Duodenal mucosa (tissue), 2 donors: ENCODE results near the gene ACP1.

Experiments
- H3K27ac ChIP-seq: one replicate; pipeline ENCODE4 v1.7.0; 2013; ENCODE audit warnings: low read depth, low read length
- H3K27me3 ChIP-seq, 2 donors: one replicate each; pipeline ENCODE4 v1.7.0; 2013; ENCODE audit warnings: low read length in 2 of 2, control low read depth in 1 of 2; ENCODE audit not compliant: insufficient read depth in 2 of 2, control insufficient read depth in 1 of 2
- H3K36me3 ChIP-seq, 2 donors: one replicate each; pipeline ENCODE4 v1.7.0; 2013; ENCODE audit warnings: low read length in 2 of 2, control low read depth in 1 of 2; ENCODE audit not compliant: insufficient read depth in 2 of 2, control insufficient read depth in 1 of 2
- H3K4me1 ChIP-seq, 2 donors: one replicate each; pipeline ENCODE4 v1.7.0; 2013; ENCODE audit warnings: low read length in 2 of 2, control low read depth in 1 of 2; ENCODE audit not compliant: insufficient read depth in 2 of 2, control insufficient read depth in 1 of 2
- H3K4me3 ChIP-seq, 2 donors: one replicate each; pipeline ENCODE4 v1.7.0; 2013; ENCODE audit warnings: low read length in 2 of 2, low read depth in 1 of 2
- H3K9ac ChIP-seq, 2 donors: one replicate each; pipeline ENCODE4 v1.7.0; 2013; ENCODE audit warnings: low read length in 2 of 2, low read depth in 1 of 2
- H3K9me3 ChIP-seq, 2 donors: one replicate each; pipeline ENCODE4 v1.7.0; 2013; ENCODE audit warnings: low read length in 2 of 2, control low read depth in 1 of 2; ENCODE audit not compliant: control insufficient read depth in 1 of 2

The ACP1 gene

GRCh38 chr2:279366-279765, 14.6 kb downstream of the ACP1 start:
- no peak overlapping the region for H3K27ac ChIP-seq
- H3K4me1 ChIP-seq: peaks cover 4 to 16% of the 10 kb centered on the region in 2 donors
- H3K9me3 ChIP-seq: no peaks in the 10 kb centered on the region
- no peak overlapping the region for H3K4me3 ChIP-seq
- peaks cover 33 to 74% of the 10 kb centered on the region in 2 donors for H3K36me3 ChIP-seq
- no peaks in the 10 kb centered on the region for H3K27me3 ChIP-seq
- H3K9ac ChIP-seq: no peak overlapping the region

DNA sequence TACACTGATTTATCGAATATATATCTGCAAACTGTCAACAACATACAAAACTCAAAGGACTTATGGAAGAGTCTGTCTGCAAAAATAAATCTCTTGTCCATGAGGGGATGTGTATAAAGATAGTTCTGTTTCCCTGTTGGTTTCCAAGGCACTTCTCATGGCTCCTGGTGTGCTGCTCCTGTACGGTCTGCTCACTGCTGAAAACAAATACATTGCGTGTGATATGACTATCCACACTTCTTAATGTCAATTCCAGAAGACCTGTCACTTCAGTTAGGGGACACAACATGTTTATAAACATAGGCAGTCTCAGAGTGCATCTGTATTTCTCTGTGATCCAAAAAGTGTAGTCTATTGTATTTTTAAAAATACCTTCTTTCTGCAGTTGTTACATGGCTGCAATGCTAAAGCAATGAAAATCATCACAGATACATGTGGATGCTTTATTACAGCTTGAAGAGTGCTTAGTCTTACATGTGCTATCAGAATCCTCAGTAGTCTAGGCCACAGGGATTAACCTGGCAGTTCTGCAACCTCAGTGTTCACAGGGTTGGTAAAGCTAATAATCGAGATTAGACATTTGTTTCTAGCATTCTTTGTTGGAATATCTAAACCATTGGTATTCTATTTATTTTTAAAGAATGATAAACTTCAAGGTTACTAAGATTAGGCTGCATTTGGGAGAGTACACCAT, 15.4 kb downstream of the ACP1 start:
- Histone ChIP-seq H3K4me3 (no peak overlapping the region), H3K27me3 (no peaks in the 10 kb centered on the region), H3K4me1 (peaks cover 9 to 20% of the 10 kb centered on the region in 2 donors), H3K36me3 (peaks cover 33 to 71% of the 10 kb centered on the region in 2 donors), H3K9ac (no peak overlapping the region), H3K9me3 (no peaks in the 10 kb centered on the region), H3K27ac (no peak overlapping the region)

GRCh38 chr2:280650-281110, 15.9 kb downstream of the ACP1 start:
- Histone ChIP-seq H3K27ac (no peak overlapping the region), H3K4me1 (peaks cover 11 to 20% of the 10 kb centered on the region in 2 donors), H3K4me3 (no peak overlapping the region), H3K36me3 (peaks cover 33 to 68% of the 10 kb centered on the region in 2 donors), H3K27me3 (no peaks in the 10 kb centered on the region), H3K9ac (no peak overlapping the region), H3K9me3 (no peaks in the 10 kb centered on the region)

DNA sequence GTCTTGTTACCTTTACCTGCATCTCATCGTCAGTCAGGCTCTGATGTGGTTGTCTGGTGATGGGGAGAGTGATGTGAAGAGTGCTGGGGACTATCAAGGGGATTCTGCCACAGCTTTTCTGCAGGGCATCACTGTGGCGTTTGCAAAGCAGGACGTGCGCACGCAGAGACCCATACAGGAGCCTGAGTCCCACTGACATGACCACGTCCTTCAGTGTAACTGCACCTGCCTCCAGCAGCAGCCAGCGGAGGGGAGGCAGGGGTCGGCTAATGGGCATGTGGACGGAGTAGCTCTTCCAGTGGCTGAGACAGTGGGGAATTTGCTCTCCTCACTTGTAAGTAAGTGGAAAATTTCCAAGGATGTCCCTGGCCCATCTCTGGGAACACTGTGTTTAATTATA, 16.6 kb downstream of the ACP1 start:
- Histone ChIP-seq H3K36me3 (peaks cover 33 to 62% of the 10 kb centered on the region in 2 donors), H3K4me1 (peaks cover 15 to 22% of the 10 kb centered on the region in 2 donors), H3K4me3 (no peak overlapping the region), H3K27me3 (no peaks in the 10 kb centered on the region), H3K27ac (no peak overlapping the region), H3K9ac (no peak overlapping the region), H3K9me3 (no peaks in the 10 kb centered on the region)

DNA sequence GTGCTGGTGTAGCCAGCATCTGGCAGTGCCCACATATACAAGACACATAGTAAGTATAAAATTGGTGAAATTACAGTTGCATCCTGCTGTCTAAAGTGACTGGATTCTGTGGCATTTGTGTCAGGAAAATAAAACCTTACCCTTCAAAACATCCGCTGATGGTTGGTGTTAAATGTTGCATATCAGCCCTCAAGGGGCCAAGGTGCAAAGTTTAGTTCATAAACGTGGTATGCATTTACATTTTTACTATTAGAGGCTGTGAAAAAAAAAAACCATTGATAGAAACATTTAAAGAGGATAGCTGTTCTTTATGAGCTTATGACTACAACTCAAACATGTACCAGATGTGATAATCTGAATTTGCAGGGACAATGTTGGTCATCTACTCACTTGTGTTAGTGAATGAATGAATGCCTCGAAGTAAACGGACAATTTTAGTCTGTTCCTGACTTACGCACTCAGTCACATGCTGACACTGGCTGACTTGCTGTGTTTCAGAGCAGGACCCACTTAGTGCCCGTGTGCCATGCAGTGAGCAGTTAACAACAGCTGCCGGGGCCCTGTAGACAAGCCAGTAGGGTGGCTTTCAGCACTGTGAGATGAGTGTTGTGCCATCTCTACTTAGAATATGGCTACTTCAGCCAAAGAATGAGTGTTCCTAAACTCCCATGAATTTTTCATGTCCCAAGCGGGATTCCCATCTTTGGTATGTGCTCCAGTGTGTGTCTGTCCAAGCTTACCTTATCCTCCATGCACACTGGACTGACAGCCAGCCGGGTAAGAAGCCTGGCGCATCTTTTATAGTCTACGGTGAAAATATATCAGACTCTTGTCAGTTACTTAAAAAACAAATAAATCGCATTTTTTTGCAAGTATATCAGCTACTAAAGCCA, 17.9 kb downstream of the ACP1 start:
- Histone ChIP-seq H3K4me3 (no peak overlapping the region), H3K4me1 (peaks cover 22 to 23% of the 10 kb centered on the region in 2 donors), H3K9ac (no peak overlapping the region), H3K36me3 (peaks cover 33 to 52% of the 10 kb centered on the region in 2 donors), H3K27ac (no peak overlapping the region), H3K9me3 (no peaks in the 10 kb centered on the region), H3K27me3 (peaks cover 0 to 5% of the 10 kb centered on the region in 2 donors)

DNA sequence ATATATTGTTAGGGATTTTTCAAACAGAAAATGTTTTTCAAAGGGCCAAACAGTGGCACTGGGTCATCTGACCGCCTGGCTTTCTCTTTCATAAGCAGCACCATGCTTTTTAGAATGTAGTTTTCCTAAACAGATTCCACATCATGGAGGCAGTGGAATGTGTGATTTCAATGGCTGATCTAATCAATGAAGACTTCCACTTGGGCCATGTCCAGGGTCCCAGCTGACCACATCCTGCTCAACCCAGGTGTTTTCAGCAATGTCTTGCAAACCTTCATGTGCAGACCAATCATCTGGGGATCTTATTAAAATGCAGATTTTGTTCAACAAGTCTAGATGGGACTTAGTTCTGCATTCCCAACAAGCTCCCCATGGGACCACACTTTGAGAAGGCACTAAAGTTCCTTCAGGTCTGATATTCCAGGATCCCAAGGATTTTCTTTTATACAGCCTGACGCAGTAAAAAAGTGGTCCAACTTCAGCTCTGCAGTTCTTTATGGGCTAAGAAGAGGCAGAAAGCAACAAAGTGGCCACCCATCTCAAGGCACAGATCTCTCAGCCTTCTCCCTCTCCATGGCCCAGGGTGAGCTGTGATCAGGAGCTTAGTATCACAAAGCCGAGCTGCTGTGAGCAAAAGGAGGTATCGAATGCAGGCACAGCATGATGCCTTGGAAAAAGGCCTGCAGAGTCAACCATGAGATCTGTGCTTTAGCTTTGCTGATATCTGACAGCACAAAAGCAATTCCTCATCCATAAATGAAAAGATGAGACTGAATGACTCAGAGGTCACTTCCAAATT, 19.4 kb downstream of the ACP1 start:
- Histone ChIP-seq H3K4me3 (no peak overlapping the region), H3K9ac (no peak overlapping the region), H3K27me3 (peaks cover 0 to 9% of the 10 kb centered on the region in 2 donors), H3K36me3 (peaks cover 26 to 37% of the 10 kb centered on the region in 2 donors), H3K4me1 (peaks cover 25% of the 10 kb centered on the region in 2 donors), H3K27ac (no peak overlapping the region), H3K9me3 (no peaks in the 10 kb centered on the region)

DNA sequence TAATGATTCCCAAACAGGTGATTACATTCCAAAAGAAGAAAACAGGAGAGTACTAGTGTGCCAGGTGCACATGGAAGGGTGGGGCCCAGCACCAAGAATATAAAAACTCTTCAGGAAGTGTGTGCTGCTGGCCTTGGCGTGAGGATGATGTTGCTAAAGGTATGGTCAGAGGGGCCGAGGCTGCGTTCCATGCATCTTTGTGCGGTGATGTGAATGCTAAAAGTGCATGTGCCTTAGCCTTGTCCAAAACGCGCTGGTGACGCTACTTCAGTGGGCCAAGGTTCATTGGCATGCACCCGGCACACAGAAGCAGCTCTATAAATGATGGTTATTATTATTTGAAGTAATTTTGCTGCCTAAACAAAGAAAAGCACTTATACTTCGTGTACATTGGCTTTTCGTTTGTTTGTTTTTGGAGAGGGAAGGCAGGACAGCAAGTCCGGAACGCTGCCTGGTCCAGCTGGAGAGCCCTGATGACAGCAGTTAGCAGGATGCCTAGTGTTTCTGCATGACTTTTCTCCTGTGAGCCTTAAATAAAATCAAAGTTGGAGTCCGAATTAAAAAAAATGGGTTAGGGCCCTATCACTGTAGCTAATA, 20.2 kb downstream of the ACP1 start:
- Histone ChIP-seq H3K27ac (no peak overlapping the region), H3K9ac (no peak overlapping the region), H3K36me3 (peaks cover 20 to 30% of the 10 kb centered on the region in 2 donors), H3K9me3 (no peaks in the 10 kb centered on the region), H3K4me3 (no peak overlapping the region), H3K27me3 (peaks cover 0 to 16% of the 10 kb centered on the region in 2 donors), H3K4me1 (peaks cover 28 to 32% of the 10 kb centered on the region in 2 donors)

GRCh38 chr2:285531-285930, 20.8 kb downstream of the ACP1 start:
- peak overlapping the region in 1 of 2 donors; percentile 5 for H3K4me3 ChIP-seq
- no peaks in the 10 kb centered on the region for H3K9me3 ChIP-seq
- H3K27me3 ChIP-seq: peaks cover 0 to 17% of the 10 kb centered on the region in 2 donors
- peaks cover 17 to 25% of the 10 kb centered on the region in 2 donors for H3K36me3 ChIP-seq
- H3K4me1 ChIP-seq: peaks cover 28 to 32% of the 10 kb centered on the region in 2 donors
- no peak overlapping the region for H3K27ac ChIP-seq
- no peak overlapping the region for H3K9ac ChIP-seq

- peak overlapping the region; percentile 5 to 27 for H3K4me3 ChIP-seq
- peaks cover 28 to 32% of the 10 kb centered on the region in 2 donors for H3K4me1 ChIP-seq
- H3K36me3 ChIP-seq: peaks cover 13 to 20% of the 10 kb centered on the region in 2 donors
- no peaks in the 10 kb centered on the region for H3K9me3 ChIP-seq
- no peak overlapping the region for H3K27ac ChIP-seq
- H3K9ac ChIP-seq: no peak overlapping the region
- peaks cover 0 to 22% of the 10 kb centered on the region in 2 donors for H3K27me3 ChIP-seq
Measured at GRCh38 chr2:286035-286434, 21.3 kb downstream of the ACP1 start.
